Memory B cell (primary cell): ENCODE data around the gene OR2H1.
"Not testable (repeated sequence)": the region's sequence is repeated elsewhere in the genome, so short reads cannot be mapped to it uniquely, and the experiment has no call there.

ENCODE experiments used
- ATAC-seq: fragments of 150-1000 bp; cut with Tn5 transposase; 2 replicates; pipeline ENCODE4 v1.10.0; 2021; ENCODE audit warnings: low read depth, mild to moderate bottlenecking, moderate library complexity
- DNase-seq, 2 donors: peaks; one replicate each; pipeline ENCODE4 v3.0.0; 2022; ENCODE audit warnings: low spot score in 2 of 2
- H3K27ac Mint-ChIP-seq: one replicate; pipeline ENCODE4 v1.8.0; 2022; ENCODE audit warnings: mild to moderate bottlenecking, moderate library complexity, mixed read lengths
- H3K27me3 Mint-ChIP-seq: one replicate; pipeline ENCODE4 v1.8.0; 2022; ENCODE audit warnings: mixed read lengths
- H3K36me3 Mint-ChIP-seq: one replicate; pipeline ENCODE4 v1.8.0; 2022; ENCODE audit warnings: mild to moderate bottlenecking, mixed read lengths
- H3K4me1 Mint-ChIP-seq: one replicate; pipeline ENCODE4 v1.8.0; 2022; ENCODE audit warnings: mixed read lengths
- H3K4me3 Mint-ChIP-seq: one replicate; pipeline ENCODE4 v1.8.0; 2022; ENCODE audit warnings: mild to moderate bottlenecking, moderate library complexity, mixed read lengths
- H3K9me3 Mint-ChIP-seq: one replicate; pipeline ENCODE4 v1.8.0; 2022; ENCODE audit warnings: mixed read lengths

Gene OR2H1

DNA sequence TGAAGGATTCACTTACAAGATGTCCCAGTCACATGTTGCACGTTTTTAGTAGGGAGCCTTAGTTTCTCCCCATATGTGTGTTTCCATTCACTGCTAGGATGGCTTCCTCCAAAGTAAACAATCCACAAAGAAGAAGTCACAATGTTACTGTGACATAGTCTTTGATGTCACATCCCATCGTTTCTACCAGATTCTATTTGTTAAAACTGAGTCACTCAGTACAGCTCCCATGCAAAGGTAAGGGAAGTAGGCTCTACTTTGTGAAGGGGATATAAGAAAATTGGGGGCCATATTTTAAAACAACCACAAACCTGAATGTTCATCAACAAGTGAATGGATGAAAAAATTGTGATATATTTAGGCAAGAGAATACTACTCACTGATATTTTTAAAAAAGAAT, at the start of gene OR2H1, which contains the start of gene OR11A1:
Gene OR2H1, plus strand, starts transcription at position 185 of the 400 bp plus-strand sequence. CDS start 4,615 bp downstream, outside the sequence.
Gene OR11A1, minus strand, starts transcription at position 101 of the 400 bp plus-strand sequence. CDS start 29,430 bp downstream, outside the sequence.
- H3K4me3 Mint-ChIP-seq = no peak within 1 kb of the TSS
- peaks cover 2% of the 10 kb centered on the region for H3K27me3 Mint-ChIP-seq
- H3K36me3 Mint-ChIP-seq = no peaks in the 10 kb centered on the region
- DNase-seq (no peak), ATAC-seq (no peak)
- no peak within 1 kb of the TSS for H3K27ac Mint-ChIP-seq
- H3K4me1 Mint-ChIP-seq = no peaks in the 10 kb centered on the region
- no peaks in the 10 kb centered on the region for H3K9me3 Mint-ChIP-seq

DNA sequence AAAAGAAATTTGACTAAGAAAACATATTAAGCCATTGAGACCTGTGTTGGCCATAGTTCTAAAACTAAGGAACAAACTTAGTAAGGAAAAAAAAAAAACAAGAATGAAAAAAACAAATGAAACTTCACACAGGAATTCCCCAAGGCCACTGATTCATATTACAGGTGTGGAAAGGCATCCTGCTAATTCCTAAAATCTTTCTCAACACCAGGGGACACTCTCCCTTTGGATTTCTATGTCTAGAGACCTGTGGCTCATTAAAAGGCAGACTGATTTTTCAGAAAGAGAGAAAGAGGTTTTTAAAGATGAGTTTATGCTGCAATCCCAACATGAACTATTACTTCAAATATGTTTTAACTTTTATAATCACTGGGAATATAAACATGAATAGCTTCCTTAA, 42.4 kb upstream of the OR2H1 start, which contains the start of gene OR12D1:
Gene OR12D1, plus strand, starts transcription at position 341 of the 400 bp plus-strand sequence.
- Mint-ChIP-seq H3K27ac (no peak within 1 kb of the TSS), H3K4me3 (no peak within 1 kb of the TSS), H3K27me3 (peaks cover 12% of the 10 kb centered on the region), H3K9me3 (peaks cover 17% of the 10 kb centered on the region), H3K4me1 (no peaks in the 10 kb centered on the region), H3K36me3 (peaks cover 1% of the 10 kb centered on the region)
- no peak for DNase-seq
- ATAC-seq = no peak

DNA sequence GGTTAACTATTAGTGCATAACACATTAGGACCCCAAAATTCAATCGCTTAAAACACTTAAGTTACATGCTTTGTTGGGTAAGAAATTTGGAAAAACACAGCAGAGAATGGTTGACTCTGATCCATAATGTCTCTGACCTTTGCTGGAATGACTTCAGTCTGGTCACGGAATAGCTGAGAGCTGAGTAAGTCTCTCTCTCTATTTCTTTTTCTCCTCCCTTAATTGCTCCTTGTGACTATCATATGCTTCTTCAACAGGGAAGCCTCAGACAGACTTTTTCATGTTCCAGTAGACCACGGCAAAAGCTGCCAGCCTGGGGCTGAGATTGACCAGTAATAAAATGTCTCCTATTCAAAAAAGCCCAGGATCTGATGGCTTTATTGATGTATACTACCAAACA, 37.4 kb upstream of the OR2H1 start:
- peaks cover 5% of the 10 kb centered on the region for H3K27me3 Mint-ChIP-seq
- DNase-seq (no peak), ATAC-seq (no peak)
- no peak overlapping the region for H3K27ac Mint-ChIP-seq
- no peak overlapping the region for H3K4me3 Mint-ChIP-seq
- no peaks in the 10 kb centered on the region for H3K36me3 Mint-ChIP-seq
- peaks cover 1% of the 10 kb centered on the region for H3K9me3 Mint-ChIP-seq
- H3K4me1 Mint-ChIP-seq = no peaks in the 10 kb centered on the region

DNA sequence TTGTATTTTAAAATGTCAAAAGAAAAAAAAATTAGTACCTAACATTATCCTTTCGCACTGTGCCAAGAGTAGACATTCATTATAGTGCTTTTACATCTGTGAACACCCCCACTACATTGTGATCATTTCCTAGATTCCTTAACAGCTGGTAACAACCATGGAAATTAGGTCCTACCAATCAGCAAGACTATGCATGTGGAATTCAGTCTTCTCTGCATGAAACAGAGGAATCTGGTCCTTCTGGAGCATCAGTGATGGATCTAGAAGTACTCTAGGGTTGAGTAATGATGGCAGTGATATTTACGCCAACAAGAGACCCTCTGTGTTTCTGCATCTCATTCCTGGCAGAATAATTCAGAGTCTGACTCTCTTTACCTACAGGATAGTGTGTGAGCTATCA, 32.8 kb upstream of the OR2H1 start:
- Mint-ChIP-seq H3K4me3 (no peak overlapping the region), H3K36me3 (no peaks in the 10 kb centered on the region), H3K27ac (no peak overlapping the region), H3K4me1 (no peaks in the 10 kb centered on the region), H3K27me3 (peaks cover 8% of the 10 kb centered on the region), H3K9me3 (peaks cover 1% of the 10 kb centered on the region)
- no peak for DNase-seq
- no peak for ATAC-seq

- DNase-seq (no peak), ATAC-seq (no peak)
- Mint-ChIP-seq H3K9me3 (peaks cover 1% of the 10 kb centered on the region), H3K27ac (no peak overlapping the region), H3K4me1 (no peaks in the 10 kb centered on the region), H3K4me3 (no peak overlapping the region), H3K27me3 (peaks cover 10% of the 10 kb centered on the region), H3K36me3 (no peaks in the 10 kb centered on the region)
Observed at GRCh38 chr6:29424575-29424974, 32.4 kb upstream of the OR2H1 start.

DNA sequence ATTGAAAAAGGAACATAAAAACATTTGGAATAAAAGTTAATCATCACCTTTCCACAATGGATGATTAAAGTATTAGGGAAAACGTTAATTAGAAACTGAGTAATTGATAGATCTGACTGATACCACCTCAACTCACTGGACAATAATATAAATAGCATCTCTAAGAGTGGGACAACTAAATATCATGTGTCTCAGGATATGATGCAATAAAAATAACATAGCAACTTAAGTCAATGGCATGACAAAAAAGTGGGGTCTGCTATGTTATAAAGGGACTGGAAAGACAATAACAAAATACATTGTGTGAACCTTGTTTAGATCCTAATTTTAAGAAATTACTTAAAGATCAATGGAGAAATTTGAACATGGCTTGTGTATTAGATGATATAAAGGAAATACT, 31.9 kb upstream of the OR2H1 start:
- no peaks in the 10 kb centered on the region for H3K36me3 Mint-ChIP-seq
- DNase-seq (no peak), ATAC-seq (no peak)
- H3K4me3 Mint-ChIP-seq = no peak overlapping the region
- peaks cover 1% of the 10 kb centered on the region for H3K9me3 Mint-ChIP-seq
- no peak overlapping the region for H3K27ac Mint-ChIP-seq
- no peaks in the 10 kb centered on the region for H3K4me1 Mint-ChIP-seq
- H3K27me3 Mint-ChIP-seq = peaks cover 10% of the 10 kb centered on the region

- H3K9me3 Mint-ChIP-seq = no peaks in the 10 kb centered on the region
- H3K27me3 Mint-ChIP-seq = peaks cover 8% of the 10 kb centered on the region
- no peak for ATAC-seq
- DNase-seq = no peak
- H3K4me3 Mint-ChIP-seq = no peak overlapping the region
- no peaks in the 10 kb centered on the region for H3K4me1 Mint-ChIP-seq
- H3K27ac Mint-ChIP-seq = no peak overlapping the region
- H3K36me3 Mint-ChIP-seq = no peaks in the 10 kb centered on the region
Observed at GRCh38 chr6:29426654-29427053, 30.3 kb upstream of the OR2H1 start.

DNA sequence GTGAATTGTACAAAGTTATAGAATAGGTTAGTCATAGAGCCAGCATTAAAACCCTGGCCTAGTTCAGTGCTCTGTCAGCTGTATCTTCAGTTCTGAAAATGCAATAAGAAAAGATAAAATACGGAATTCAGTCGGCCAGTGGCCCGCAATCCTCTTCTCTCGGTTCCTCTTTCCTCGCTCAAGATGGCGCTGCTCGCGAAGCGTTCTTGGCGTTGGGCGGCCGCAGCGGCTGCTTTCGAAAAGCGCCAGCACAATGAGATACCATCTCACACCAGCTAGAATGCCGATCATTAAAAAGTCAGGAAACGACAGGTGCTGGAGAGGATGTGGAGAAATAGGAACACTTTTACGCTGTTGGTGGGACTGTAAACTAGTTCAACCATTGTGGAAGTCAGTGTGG, 20.2 kb upstream of the OR2H1 start:
- DNase-seq, H3K36me3 Mint-ChIP-seq, H3K4me1 Mint-ChIP-seq, H3K4me3 Mint-ChIP-seq, H3K27ac Mint-ChIP-seq, H3K27me3 Mint-ChIP-seq, H3K9me3 Mint-ChIP-seq, ATAC-seq: not testable (repeated sequence)

DNA sequence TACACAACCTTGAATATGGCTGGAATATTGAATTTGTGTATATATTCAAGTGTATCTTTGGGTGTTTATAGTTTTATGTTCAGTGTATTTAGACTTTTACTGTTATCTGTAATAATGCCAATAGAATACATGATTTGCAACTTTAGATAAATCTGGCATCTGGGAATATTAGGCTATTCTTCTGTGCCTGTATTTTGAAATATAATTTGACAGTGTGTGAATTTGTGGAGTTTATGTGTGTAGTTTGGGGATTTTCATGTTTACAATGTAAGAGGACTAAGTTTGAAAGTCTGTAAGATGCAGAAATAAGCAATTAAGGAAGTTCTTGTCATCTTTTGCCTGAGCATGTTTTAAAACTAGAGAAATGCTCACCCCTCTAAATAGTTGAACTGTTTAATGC, 17.9 kb upstream of the OR2H1 start, which contains the start of gene OR10C1:
Gene OR10C1, plus strand, starts transcription at position 301 of the 400 bp plus-strand sequence. CDS start 710 bp downstream, outside the sequence.
- peaks cover under 1% of the 10 kb centered on the region for H3K9me3 Mint-ChIP-seq

DNA sequence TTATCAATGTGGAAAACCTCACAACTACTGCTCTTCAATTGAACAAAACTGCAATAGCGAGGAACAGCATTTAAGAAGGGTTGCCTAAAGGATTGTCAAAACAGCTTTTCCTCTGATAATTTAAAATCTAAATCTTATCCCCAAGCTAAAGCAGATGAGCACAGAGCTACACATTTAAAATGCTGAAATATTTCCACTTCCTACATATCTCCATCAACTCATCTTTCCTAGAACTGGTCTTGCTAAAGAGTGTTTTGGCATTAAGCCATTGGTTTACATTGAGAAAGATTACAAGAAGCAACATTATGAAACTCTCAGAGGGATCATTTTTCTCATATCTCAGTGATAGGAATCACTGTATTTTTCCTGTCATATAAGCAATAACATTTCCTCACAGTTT, 14.2 kb upstream of the OR2H1 start:
- Mint-ChIP-seq H3K9me3 (peaks cover 7% of the 10 kb centered on the region), H3K36me3 (peaks cover 1% of the 10 kb centered on the region), H3K27ac (no peak overlapping the region), H3K4me1 (no peaks in the 10 kb centered on the region), H3K4me3 (no peak overlapping the region), H3K27me3 (peaks cover 21% of the 10 kb centered on the region)
- ATAC-seq (no peak), DNase-seq (no peak)

More for the DNA sequence above, 17.9 kb upstream of the OR2H1 start, which contains the start of gene OR10C1:
- Mint-ChIP-seq H3K36me3 (no peaks in the 10 kb centered on the region), H3K4me1 (no peaks in the 10 kb centered on the region), H3K27me3 (peaks cover 12% of the 10 kb centered on the region), H3K4me3 (no peak within 1 kb of the TSS), H3K27ac (no peak within 1 kb of the TSS)
- ATAC-seq = no peak
- DNase-seq = no peak

DNA sequence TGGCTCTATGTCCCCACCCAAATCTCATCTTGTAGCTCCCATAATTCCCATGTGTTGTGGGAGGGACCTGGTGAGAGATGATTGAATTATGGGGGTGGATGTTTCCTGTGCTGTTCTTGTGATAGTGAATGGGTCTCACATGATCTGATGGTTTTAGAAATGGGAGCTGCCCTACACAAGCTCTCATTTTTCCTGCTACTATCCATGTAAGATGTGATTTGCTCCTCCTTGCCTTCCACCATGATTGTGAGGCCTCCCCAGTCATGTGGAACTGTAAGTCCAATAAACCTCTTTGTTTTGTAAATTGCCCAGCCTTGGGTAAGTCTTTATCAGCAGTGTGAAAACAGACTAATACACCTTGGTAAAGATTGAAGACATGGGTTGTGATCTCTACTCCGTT, 12.9 kb upstream of the OR2H1 start:
- not testable (repeated sequence) for DNase-seq, H3K36me3 Mint-ChIP-seq, H3K9me3 Mint-ChIP-seq, H3K4me1 Mint-ChIP-seq, ATAC-seq, H3K4me3 Mint-ChIP-seq, H3K27ac Mint-ChIP-seq
- H3K27me3 Mint-ChIP-seq = peaks cover 24% of the 10 kb centered on the region

GRCh38 chr6:29447670-29448069, 9.3 kb upstream of the OR2H1 start:
- DNase-seq (no peak), ATAC-seq (no peak)
- Mint-ChIP-seq H3K27ac (no peak overlapping the region), H3K9me3 (peaks cover 9% of the 10 kb centered on the region), H3K4me3 (no peak overlapping the region), H3K36me3 (peaks cover 1% of the 10 kb centered on the region), H3K4me1 (no peaks in the 10 kb centered on the region), H3K27me3 (peaks cover 23% of the 10 kb centered on the region)

GRCh38 chr6:29451471-29452193, 5.3 kb upstream of the OR2H1 start:
- Mint-ChIP-seq H3K27me3 (peaks cover 11% of the 10 kb centered on the region), H3K4me3 (no peak overlapping the region), H3K4me1 (no peaks in the 10 kb centered on the region), H3K9me3 (peaks cover 1% of the 10 kb centered on the region), H3K36me3 (no peaks in the 10 kb centered on the region), H3K27ac (no peak overlapping the region)
- DNase-seq (no peak), ATAC-seq (no peak)

DNA sequence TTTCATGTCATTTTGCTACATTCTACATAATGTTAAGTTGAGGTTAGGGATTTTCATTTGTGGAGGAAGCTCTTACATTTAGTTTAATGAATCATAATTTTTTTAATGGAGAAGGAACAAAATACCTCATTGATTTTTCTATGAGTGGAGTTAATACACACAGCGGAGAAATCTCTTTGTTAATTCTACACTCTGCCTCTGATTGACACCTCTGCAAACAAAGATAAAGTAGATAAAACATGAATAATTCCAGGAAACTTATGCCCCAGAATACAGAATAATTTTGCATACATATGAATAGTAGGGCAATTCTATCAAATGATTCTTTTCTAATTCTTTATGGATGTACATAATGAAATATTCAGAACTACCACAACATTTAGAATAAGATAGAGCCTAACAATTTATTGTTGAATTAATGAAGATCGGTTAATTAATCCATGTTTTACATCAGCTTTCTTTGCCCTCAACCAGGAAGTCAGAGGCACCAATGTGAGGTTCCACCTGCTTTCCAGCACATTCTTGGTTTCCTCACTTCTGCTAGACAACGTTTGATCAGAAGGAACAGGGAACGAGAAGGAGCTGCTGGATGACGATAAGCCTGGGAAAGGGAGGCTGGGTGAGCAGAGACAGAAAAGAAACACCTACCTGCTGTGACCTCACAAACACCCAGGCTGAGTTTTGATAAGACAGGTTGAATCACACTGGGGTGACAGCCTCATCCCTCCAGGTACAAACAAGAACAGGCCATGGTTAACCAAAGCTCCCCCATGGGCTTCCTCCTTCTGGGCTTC, 4.3 kb downstream of the OR2H1 start:
- H3K4me1 Mint-ChIP-seq = no peaks in the 10 kb centered on the region
- no peak overlapping the region for H3K4me3 Mint-ChIP-seq
- peaks cover 9% of the 10 kb centered on the region for H3K27me3 Mint-ChIP-seq
- ATAC-seq (no peak), DNase-seq (no peak)
- no peaks in the 10 kb centered on the region for H3K36me3 Mint-ChIP-seq
- no peaks in the 10 kb centered on the region for H3K9me3 Mint-ChIP-seq
- no peak overlapping the region for H3K27ac Mint-ChIP-seq
